ENCODE results near the gene PIP4K2C.
A peak's percentile ranks its signal among the peaks of the same experiment; 100 is the strongest.
"Not testable (repeated sequence)": the region's sequence is repeated elsewhere in the genome, so short reads cannot be mapped to it uniquely, and the experiment has no call there.

Gene PIP4K2C

GRCh38 chr12:57623811-57624390 lies 32.9 kb downstream of the PIP4K2C start:
- DNase-seq = no peak

GRCh38 chr12:57624441-57625220 lies 33.6 kb downstream of the PIP4K2C start:
- DNase-seq = no peak

GRCh38 chr12:57625261-57626032 lies 34.5 kb downstream of the PIP4K2C start:
- DNase-seq = no peak

GRCh38 chr12:57626111-57626920 lies 35.3 kb downstream of the PIP4K2C start:
- DNase-seq = no peak

GRCh38 chr12:57626921-57627445 lies 36.0 kb downstream of the PIP4K2C start:
- no peak for DNase-seq

GRCh38 chr12:57627501-57628279 lies 36.7 kb downstream of the PIP4K2C start:
- DNase-seq = no peak

GRCh38 chr12:57628280-57629191 lies 37.5 kb downstream of the PIP4K2C start:
- DNase-seq = no peak

GRCh38 chr12:57629897-57630471 lies 39.0 kb downstream of the PIP4K2C start:
- no peak for DNase-seq

- DNase-seq = no peak
These were observed 40.0 kb downstream of the PIP4K2C start for GRCh38 chr12:57630891-57631433.

- DNase-seq = no peak
These were observed 40.6 kb downstream of the PIP4K2C start for GRCh38 chr12:57631566-57632072.

GRCh38 chr12:57632073-57632957 lies 41.3 kb downstream of the PIP4K2C start:
- DNase-seq = peak; percentile 28

- DNase-seq = peak; percentile 65
These were observed 42.2 kb downstream of the PIP4K2C start, which contains the start of gene B4GALNT1 for GRCh38 chr12:57632958-57633840. Gene B4GALNT1, minus strand, starts transcription at chr12:57633201. Its CDS starts 1,069 bp downstream, at chr12:57632132.

GRCh38 chr12:57636731-57637130 lies 45.7 kb downstream of the PIP4K2C start:
- not testable (repeated sequence) for DNase-seq

- DNase-seq = no peak
These were observed 46.4 kb downstream of the PIP4K2C start for GRCh38 chr12:57637364-57637763.

GRCh38 chr12:57638096-57638495 lies 47.1 kb downstream of the PIP4K2C start:
- DNase-seq = no peak

- no peak for DNase-seq
These were observed 49.4 kb downstream of the PIP4K2C start for GRCh38 chr12:57640175-57641042.
